ENCODE results near the gene PDE4D.

GRCh38 chr5:59828623-59829022, 64.9 kb downstream of the PDE4D start:
- no peak for TF ChIP-seq CTCF (conservative IDR thresholded peaks at IDR 0.05; ENCODE audit: low read depth, low read length)
- TF ChIP-seq EZH2 (IDR thresholded peaks at IDR 0.05; ENCODE audit: low read length, unreplicated experiment): no peak
- no peak for TF ChIP-seq EZH2phosphoT487 (IDR thresholded peaks at IDR 0.05; ENCODE audit: borderline replicate concordance, low read length)
